Loucy (cell line): ENCODE results near the gene RAB6A.

Source experiments
- EZH2phosphoT487 ChIP-seq: fragments of 200-600 bp; IDR thresholded peaks from 2 replicates; pipeline ENCODE4 v1.6.1; 2018; ENCODE audit warnings: antibody characterized with exemption, mild to moderate bottlenecking, moderate library complexity, borderline replicate concordance
- TF ChIP-seq, protein P1 (sequence below): fragments of 200-600 bp; sonication (generic); conservative IDR thresholded peaks from 2 replicates; pipeline ENCODE4 v1.5.1; 2014; ENCODE audit warnings: mild to moderate bottlenecking, antibody characterized with exemption, low read length

DNA sequence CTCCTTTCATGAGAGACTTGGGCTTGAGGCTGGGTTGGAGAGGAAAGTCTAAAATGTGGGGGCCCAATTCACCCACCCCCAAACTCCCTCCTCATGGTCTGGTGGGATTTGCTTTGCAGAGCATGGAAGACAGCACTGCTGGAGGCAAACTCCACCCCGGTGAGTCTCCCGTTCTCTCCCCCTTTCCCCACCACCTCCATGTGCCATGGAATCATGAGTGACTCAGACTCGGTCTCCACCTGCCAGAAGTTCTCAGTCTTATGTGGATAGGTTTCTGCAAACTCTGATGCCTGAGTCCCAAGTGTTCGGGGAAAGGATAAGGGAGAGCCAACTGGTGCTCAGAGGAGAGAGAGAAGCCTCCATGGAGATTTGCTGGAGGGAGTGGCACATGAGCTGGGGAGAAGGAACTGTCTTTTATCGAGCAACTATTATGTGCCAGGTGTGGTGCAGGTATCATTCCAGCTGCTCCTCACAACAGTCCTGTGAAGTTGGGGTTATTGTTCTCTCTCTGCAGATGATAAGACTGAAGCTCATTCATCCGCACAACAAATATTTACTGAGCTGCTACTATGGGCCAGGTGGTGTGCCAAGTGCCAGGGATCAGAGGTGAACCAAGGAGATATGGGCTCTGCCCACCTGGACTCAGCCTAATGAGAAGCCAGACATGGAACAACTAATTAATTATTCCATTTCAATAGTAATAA lies 107.9 kb downstream of the RAB6A start:
- TF ChIP-seq, protein P1, sequence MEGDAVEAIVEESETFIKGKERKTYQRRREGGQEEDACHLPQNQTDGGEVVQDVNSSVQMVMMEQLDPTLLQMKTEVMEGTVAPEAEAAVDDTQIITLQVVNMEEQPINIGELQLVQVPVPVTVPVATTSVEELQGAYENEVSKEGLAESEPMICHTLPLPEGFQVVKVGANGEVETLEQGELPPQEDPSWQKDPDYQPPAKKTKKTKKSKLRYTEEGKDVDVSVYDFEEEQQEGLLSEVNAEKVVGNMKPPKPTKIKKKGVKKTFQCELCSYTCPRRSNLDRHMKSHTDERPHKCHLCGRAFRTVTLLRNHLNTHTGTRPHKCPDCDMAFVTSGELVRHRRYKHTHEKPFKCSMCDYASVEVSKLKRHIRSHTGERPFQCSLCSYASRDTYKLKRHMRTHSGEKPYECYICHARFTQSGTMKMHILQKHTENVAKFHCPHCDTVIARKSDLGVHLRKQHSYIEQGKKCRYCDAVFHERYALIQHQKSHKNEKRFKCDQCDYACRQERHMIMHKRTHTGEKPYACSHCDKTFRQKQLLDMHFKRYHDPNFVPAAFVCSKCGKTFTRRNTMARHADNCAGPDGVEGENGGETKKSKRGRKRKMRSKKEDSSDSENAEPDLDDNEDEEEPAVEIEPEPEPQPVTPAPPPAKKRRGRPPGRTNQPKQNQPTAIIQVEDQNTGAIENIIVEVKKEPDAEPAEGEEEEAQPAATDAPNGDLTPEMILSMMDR, result no peak
- TF ChIP-seq EZH2phosphoT487, result no peak
